Central memory CD8-positive, alpha-beta T cell (primary cell): Measurements from ENCODE around the gene FHIP1A.

ENCODE experiments used
- ATAC-seq: fragments of 150-1000 bp; cut with Tn5 transposase; replicated peaks from 2 replicates; pipeline ENCODE4 v1.10.0; 2022; ENCODE audit warnings: mild to moderate bottlenecking, moderate FRiP score, moderate number of reproducible peaks; ENCODE audit not compliant: poor library complexity, severe bottlenecking; ENCODE audit errors: extremely low read depth
- DNase-seq, 2 donors: peaks; one replicate each; pipeline ENCODE4 v3.0.0; 2021; ENCODE audit warnings: low spot score in 2 of 2
- H3K27ac Mint-ChIP-seq: one replicate; pipeline ENCODE4 v1.8.0; 2022; ENCODE audit warnings: low read depth, mild to moderate bottlenecking, moderate library complexity, mixed read lengths
- H3K27me3 Mint-ChIP-seq: one replicate; pipeline ENCODE4 v1.8.0; 2022; ENCODE audit warnings: mixed read lengths
- H3K36me3 Mint-ChIP-seq: one replicate; pipeline ENCODE4 v1.8.0; 2022; ENCODE audit warnings: mild to moderate bottlenecking, moderate library complexity, mixed read lengths; ENCODE audit not compliant: insufficient read depth
- H3K4me1 Mint-ChIP-seq: one replicate; pipeline ENCODE4 v1.8.0; 2022; ENCODE audit warnings: mixed read lengths
- H3K4me3 Mint-ChIP-seq: one replicate; pipeline ENCODE4 v1.8.0; 2022; ENCODE audit warnings: mild to moderate bottlenecking, moderate library complexity, mixed read lengths
- H3K9me3 Mint-ChIP-seq: one replicate; pipeline ENCODE4 v1.8.0; 2022; ENCODE audit warnings: mixed read lengths

FHIP1A gene

DNA sequence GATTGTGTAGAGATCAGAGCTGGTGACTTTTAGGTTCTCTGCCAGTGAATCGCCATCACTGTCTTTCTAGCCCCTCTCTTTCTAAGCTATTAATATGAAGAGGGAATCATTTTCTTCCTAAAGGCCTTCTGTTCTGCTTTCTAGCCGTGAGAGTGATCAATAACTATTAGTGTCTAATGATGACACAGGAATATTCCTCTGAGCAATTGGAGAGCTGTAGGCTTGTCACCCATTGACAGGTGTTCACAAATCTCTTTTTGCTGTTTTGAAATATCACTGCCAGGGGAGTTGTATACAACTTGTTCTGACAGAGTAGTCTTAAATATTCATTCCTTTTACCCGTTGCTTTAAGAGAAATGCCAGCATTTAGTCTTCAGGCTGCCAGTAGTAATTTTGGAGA is 13.9 kb downstream of the FHIP1A start:
- Mint-ChIP-seq H3K4me3 (no peak overlapping the region), H3K27ac (no peak overlapping the region), H3K9me3 (no peaks in the 10 kb centered on the region), H3K4me1 (no peaks in the 10 kb centered on the region), H3K27me3 (peaks cover 59% of the 10 kb centered on the region), H3K36me3 (no peaks in the 10 kb centered on the region)
- DNase-seq (no peak), ATAC-seq (no peak)

DNA sequence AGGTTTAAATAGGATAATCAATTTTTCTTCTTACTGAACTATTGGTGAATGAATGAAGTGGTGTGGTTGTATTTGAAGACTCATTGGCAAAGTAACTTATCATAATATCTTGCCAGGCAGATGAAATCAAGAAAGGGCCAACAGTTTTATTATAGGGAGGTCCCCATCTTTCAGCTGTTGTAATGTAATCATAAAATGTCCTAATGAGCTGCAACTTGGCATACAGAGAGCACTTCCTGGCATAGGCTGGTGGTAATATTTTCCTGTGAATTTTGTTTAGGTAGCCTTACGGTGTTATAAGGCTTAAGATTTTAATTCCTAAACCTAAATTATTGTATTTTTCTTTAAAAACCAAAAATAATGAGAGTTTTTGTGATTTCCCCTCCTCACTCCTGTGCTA is 17.5 kb downstream of the FHIP1A start:
- DNase-seq (no peak), ATAC-seq (no peak)
- H3K4me3 Mint-ChIP-seq: no peak overlapping the region
- H3K4me1 Mint-ChIP-seq: no peaks in the 10 kb centered on the region
- no peak overlapping the region for H3K27ac Mint-ChIP-seq
- peaks cover 59% of the 10 kb centered on the region for H3K27me3 Mint-ChIP-seq
- H3K9me3 Mint-ChIP-seq: no peaks in the 10 kb centered on the region
- no peaks in the 10 kb centered on the region for H3K36me3 Mint-ChIP-seq

DNA sequence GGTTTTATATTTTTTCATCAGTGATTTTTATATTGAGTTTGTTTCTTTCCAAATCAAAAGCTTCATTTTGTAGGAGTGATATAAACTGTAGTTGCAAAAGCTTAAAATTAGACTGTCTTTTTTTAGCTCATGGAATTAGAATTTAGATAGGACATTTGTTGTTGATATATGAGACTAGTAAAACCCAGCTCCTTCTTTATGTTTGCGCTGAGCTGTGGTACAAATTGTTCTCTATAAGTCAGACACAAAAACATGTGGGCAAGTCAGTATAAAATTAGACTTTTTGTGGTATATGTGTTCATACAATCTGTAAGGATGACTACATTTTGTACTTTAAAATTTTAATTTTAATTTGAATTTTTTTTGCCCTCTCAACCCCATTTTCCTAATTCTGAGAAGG is 18.3 kb downstream of the FHIP1A start:
- H3K27ac Mint-ChIP-seq: no peak overlapping the region
- ATAC-seq (no peak), DNase-seq (no peak)
- H3K27me3 Mint-ChIP-seq: peaks cover 60% of the 10 kb centered on the region
- H3K36me3 Mint-ChIP-seq: no peaks in the 10 kb centered on the region
- H3K4me3 Mint-ChIP-seq: no peak overlapping the region
- H3K9me3 Mint-ChIP-seq: no peaks in the 10 kb centered on the region
- no peaks in the 10 kb centered on the region for H3K4me1 Mint-ChIP-seq

DNA sequence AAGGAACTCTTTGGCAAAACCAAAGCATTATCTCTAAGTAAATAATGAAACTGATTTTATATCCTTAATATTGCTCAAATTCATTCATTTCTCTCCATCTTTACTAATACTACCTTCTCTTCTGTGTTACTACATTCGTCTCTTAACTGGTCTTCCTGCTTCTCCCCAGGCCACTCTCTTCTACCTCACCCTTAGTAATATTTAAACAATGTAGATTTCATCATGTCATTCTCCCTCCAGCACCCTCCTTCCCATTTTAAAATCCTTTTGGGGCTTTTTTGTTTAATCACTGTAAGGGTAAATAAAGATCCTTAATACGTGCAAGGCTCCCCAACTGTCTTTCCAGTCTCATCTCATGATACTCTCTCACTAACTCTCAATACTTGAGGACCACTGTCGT is 19.4 kb downstream of the FHIP1A start:
- H3K27ac Mint-ChIP-seq: no peak overlapping the region
- DNase-seq: no peak
- no peak overlapping the region for H3K4me3 Mint-ChIP-seq
- H3K4me1 Mint-ChIP-seq: no peaks in the 10 kb centered on the region
- H3K36me3 Mint-ChIP-seq: no peaks in the 10 kb centered on the region
- ATAC-seq: no peak
- peaks cover 64% of the 10 kb centered on the region for H3K27me3 Mint-ChIP-seq
- H3K9me3 Mint-ChIP-seq: no peaks in the 10 kb centered on the region

DNA sequence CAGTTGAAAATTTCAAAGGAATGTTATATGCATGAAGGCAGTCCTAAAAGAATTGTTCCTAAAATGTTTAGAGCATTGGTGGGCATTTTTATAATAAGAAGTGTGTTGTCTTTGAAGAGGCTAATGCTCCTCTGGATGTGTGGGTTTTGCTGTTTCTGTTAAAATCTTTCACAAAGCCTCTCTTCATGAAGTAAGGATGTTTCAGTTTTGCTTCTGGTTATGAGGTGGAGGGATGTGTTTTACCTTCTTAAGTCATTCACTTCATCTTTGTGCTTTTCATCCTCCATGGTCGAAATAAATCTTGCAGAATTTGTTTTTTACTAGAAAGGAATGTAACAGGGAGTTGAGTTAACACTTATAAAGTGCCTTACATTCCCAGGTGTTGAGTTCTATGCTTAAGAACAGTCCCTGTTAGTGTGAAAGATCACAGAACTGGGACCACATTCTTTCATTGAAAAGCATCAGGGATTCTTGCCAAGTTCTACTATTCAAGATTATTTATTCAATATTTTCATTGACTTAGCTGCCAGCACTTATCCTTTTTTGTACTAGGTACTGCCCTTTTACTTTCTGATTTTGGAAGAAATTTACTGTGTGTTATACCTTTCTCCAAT is 21.1 kb downstream of the FHIP1A start:
- Mint-ChIP-seq H3K9me3 (no peaks in the 10 kb centered on the region), H3K4me1 (no peaks in the 10 kb centered on the region), H3K4me3 (no peak overlapping the region), H3K27ac (no peak overlapping the region), H3K36me3 (no peaks in the 10 kb centered on the region), H3K27me3 (peaks cover 58% of the 10 kb centered on the region)
- DNase-seq (no peak), ATAC-seq (no peak)

DNA sequence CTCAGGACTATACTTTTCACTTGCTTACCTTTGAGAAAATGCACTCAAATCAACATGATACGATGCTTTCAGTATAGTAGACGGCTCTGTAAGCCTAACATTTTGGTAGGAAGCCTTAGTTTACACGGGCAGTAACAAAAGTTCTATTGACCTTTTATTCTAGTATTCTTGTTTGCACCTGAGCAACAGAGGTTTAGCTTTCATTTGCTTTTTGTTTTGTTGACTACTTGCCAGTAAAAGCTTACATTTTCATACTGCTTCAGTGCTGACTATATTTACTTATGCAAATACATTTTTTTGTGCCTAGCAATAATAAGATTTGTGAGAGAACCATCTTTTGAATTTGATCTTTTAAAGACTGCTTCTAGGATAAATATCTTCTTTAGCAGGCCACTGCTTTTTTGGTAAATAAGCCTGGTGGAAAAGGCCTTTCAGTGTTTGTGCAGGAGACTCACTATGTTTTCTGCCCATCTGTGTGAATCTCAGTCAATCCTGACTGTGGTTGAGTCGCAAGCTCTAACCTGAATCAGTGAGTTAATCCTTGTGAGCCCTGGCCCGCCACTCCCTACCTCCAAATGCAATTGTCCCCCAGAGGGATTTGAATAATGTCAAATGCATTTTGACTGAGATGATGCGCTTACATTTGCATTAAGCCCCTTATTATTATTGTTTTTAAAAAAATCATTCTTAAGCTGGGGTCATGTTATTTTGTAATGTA is 21.9 kb downstream of the FHIP1A start:
- Mint-ChIP-seq H3K9me3 (no peaks in the 10 kb centered on the region), H3K27me3 (peaks cover 50% of the 10 kb centered on the region), H3K36me3 (no peaks in the 10 kb centered on the region), H3K4me1 (no peaks in the 10 kb centered on the region), H3K4me3 (no peak overlapping the region), H3K27ac (no peak overlapping the region)
- DNase-seq: no peak
- ATAC-seq: no peak

DNA sequence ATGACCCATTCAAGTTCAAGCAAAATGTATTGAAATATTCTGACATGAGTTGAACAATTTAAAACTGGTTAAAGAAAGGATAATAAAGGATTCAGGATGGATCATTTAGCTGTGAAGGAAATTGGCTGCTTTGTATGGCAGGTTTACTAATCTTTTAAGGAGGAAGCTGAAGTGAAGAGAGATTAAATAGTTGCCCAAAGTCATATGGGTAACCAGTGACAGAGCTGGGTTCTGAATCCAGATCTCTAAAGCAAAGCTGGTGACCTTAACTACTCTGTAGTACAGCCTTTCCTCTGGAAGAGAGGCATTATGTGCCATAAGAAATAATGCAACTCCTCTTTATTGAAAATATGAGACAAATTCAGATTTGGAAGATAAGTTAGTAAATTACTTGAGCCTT is 22.8 kb downstream of the FHIP1A start:
- no peaks in the 10 kb centered on the region for H3K9me3 Mint-ChIP-seq
- ATAC-seq (no peak), DNase-seq (no peak)
- no peaks in the 10 kb centered on the region for H3K36me3 Mint-ChIP-seq
- H3K4me3 Mint-ChIP-seq: no peak overlapping the region
- no peaks in the 10 kb centered on the region for H3K4me1 Mint-ChIP-seq
- H3K27me3 Mint-ChIP-seq: peaks cover 47% of the 10 kb centered on the region
- no peak overlapping the region for H3K27ac Mint-ChIP-seq

DNA sequence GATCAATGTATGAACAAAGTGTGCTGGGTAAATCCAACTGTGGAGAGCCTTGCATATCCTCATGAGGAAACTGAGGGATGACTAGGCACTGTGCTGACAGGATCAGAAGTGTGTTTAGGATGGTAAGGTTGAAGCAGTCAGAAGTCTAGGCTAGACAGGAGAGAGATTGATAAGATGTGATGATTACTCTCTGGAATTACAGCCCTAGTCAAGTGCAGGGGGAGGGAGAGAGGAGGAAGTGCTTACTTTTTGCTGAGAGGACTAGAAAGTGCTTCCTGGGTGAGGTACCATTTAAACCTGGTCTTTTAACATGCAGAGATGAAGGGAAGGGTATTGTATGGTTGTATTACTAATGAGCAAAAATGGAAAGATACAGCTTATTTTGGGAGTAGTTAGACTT is 23.7 kb downstream of the FHIP1A start:
- Mint-ChIP-seq H3K4me3 (no peak overlapping the region), H3K27me3 (peaks cover 47% of the 10 kb centered on the region), H3K27ac (no peak overlapping the region), H3K36me3 (no peaks in the 10 kb centered on the region), H3K9me3 (no peaks in the 10 kb centered on the region), H3K4me1 (no peaks in the 10 kb centered on the region)
- no peak for ATAC-seq
- no peak for DNase-seq

DNA sequence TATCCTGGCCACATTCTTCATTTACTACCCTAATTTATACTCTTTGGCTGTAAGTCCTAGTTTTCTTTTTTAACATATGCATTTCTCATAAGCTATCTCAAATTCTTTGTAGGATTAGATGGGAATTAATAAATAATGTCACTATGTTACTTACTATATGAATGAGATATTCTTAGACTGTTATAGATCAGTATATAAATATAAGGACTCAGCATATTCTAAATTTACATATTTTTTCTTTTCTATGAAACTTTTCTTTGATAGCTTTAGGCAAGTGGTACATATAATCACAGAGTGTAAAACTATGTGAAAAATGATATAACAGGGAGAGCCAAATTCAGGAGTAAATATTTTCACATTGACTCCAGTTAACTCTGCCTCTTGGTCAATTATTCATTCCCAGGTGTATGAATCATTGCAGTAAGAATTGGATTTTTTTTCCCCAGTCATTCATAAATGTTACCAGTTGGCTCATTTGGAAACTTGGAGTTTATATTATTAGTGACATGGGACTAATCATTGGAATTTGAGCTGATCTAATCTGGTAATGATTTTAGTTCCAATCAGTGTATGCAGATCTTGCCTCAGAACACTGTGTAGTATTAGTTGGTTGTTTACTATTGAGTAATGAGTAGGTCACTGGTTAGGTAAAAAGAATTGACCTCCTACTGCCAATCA is 25.3 kb downstream of the FHIP1A start:
- ATAC-seq: no peak
- no peak overlapping the region for H3K27ac Mint-ChIP-seq
- no peaks in the 10 kb centered on the region for H3K9me3 Mint-ChIP-seq
- H3K4me1 Mint-ChIP-seq: no peaks in the 10 kb centered on the region
- peaks cover 38% of the 10 kb centered on the region for H3K27me3 Mint-ChIP-seq
- H3K36me3 Mint-ChIP-seq: no peaks in the 10 kb centered on the region
- H3K4me3 Mint-ChIP-seq: no peak overlapping the region
- DNase-seq: no peak

DNA sequence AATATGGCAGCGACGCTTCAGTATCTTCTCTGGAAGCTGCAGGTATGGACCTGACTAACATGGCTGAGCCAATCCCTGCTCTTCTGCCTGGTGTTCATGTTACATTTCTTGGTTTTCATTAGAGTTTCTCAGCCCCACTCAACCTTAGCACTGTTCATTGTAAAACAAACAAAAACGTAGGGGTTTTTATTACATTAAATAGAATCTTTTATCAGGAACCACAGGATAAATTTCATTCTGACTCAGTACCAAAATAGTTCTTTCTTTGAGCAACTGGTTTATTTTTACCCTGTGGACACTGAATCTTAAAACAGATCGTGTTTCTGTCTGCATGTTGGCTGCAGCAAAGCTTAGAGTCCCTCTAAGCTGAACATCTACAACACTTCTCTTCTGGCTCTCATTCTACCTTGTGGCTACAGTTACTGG is 27.1 kb downstream of the FHIP1A start:
- peaks cover 56% of the 10 kb centered on the region for H3K27me3 Mint-ChIP-seq
- no peaks in the 10 kb centered on the region for H3K4me1 Mint-ChIP-seq
- no peak overlapping the region for H3K4me3 Mint-ChIP-seq
- DNase-seq (no peak), ATAC-seq (no peak)
- H3K9me3 Mint-ChIP-seq: no peaks in the 10 kb centered on the region
- H3K27ac Mint-ChIP-seq: no peak overlapping the region
- no peaks in the 10 kb centered on the region for H3K36me3 Mint-ChIP-seq

DNA sequence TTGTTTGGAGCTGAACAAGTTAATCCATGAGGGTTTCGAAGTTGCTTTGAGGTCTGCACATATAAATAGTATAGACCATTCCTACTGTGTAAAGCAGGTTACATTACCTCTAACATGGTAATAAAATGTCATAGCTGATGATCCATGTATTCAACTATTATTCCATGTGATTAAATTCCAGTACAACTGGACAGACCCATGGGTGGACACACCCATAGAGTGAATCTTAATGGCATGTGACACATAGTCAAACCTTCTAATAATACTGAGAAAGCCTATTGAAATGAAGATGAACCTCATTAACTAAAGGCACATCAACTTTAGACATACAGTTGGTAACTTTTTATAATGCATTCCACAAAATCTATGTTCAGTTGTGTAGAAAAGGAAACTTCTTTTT is 28.5 kb downstream of the FHIP1A start:
- Mint-ChIP-seq H3K9me3 (no peaks in the 10 kb centered on the region), H3K27ac (no peak overlapping the region), H3K27me3 (peaks cover 48% of the 10 kb centered on the region), H3K36me3 (no peaks in the 10 kb centered on the region), H3K4me1 (no peaks in the 10 kb centered on the region), H3K4me3 (no peak overlapping the region)
- no peak for DNase-seq
- no peak for ATAC-seq

DNA sequence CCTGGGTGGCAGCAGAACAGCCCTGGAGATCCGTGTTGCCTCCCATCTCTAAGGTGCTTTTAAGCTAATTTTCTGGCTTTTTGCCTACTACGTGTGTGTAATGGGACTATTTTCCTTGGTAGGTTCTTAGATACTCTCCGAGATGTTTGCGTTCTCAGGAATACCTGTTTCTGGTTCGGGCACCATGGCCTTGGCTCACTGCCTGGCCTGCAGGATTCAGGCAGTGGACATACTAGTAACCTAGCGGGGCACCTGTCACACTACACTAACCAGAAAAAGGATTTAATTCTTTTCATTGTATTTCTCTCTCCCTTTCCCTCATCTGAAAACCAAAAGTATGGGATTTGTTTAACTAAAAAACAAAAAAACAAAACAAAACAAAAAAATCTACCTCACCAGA is 29.2 kb downstream of the FHIP1A start:
- Mint-ChIP-seq H3K4me3 (no peak overlapping the region), H3K27ac (no peak overlapping the region), H3K27me3 (peaks cover 48% of the 10 kb centered on the region), H3K36me3 (no peaks in the 10 kb centered on the region), H3K9me3 (no peaks in the 10 kb centered on the region), H3K4me1 (no peaks in the 10 kb centered on the region)
- ATAC-seq: no peak
- DNase-seq: no peak

DNA sequence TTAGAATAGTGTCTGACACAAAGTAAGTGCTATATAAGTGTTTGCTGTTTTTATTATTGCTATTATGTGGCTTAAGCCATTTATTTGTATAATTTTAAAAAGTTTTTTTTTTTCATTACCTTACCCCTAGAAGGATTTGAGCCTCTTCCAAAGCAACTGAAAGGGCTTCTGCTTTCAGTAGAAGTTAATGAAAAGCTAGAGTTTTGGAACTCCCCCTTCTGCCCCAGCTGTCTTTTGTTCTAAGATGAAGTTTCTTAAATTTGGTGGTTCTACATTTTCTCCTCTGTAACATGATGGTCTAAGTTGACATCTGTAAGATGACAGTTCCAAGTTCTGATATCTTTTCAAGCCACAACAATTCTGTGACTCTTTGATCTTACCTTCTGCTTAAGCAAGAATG is 30.3 kb downstream of the FHIP1A start:
- Mint-ChIP-seq H3K9me3 (no peaks in the 10 kb centered on the region), H3K27me3 (peaks cover 48% of the 10 kb centered on the region), H3K4me1 (no peaks in the 10 kb centered on the region), H3K27ac (no peak overlapping the region), H3K4me3 (no peak overlapping the region), H3K36me3 (no peaks in the 10 kb centered on the region)
- DNase-seq (no peak), ATAC-seq (no peak)
